ENCODE measurements around the gene FAM222A.

GRCh38 chr12:109743076-109743910 lies 29.7 kb downstream of the FAM222A start:
- TF ChIP-seq, protein P1, sequence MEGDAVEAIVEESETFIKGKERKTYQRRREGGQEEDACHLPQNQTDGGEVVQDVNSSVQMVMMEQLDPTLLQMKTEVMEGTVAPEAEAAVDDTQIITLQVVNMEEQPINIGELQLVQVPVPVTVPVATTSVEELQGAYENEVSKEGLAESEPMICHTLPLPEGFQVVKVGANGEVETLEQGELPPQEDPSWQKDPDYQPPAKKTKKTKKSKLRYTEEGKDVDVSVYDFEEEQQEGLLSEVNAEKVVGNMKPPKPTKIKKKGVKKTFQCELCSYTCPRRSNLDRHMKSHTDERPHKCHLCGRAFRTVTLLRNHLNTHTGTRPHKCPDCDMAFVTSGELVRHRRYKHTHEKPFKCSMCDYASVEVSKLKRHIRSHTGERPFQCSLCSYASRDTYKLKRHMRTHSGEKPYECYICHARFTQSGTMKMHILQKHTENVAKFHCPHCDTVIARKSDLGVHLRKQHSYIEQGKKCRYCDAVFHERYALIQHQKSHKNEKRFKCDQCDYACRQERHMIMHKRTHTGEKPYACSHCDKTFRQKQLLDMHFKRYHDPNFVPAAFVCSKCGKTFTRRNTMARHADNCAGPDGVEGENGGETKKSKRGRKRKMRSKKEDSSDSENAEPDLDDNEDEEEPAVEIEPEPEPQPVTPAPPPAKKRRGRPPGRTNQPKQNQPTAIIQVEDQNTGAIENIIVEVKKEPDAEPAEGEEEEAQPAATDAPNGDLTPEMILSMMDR (conservative IDR thresholded peaks at IDR 0.05; ENCODE audit: low read depth, low read length), result no peak
- TF ChIP-seq RFX5 (IDR thresholded peaks at IDR 0.05; ENCODE audit: low read depth, low read length) (no peak), POLR2A (IDR thresholded peaks at IDR 0.05; ENCODE audit: low read depth, low read length) (no peak), MAFK (IDR thresholded peaks at IDR 0.05; ENCODE audit: low read depth, low read length) (no peak), FOS (IDR thresholded peaks at IDR 0.05; ENCODE audit: low read depth, low read length) (no peak)
